ENCODE results near the gene DNAH14. TPM values are rescaled to one million over a fixed set of nuclear protein-coding genes. Genes with fewer than 3 reads are reported as not detected.
"Not testable (repeated sequence)": the region's sequence is repeated elsewhere in the genome, so short reads cannot be mapped to it uniquely, and the experiment has no call there.

The DNAH14 gene
- total RNA-seq, 6 donors from 2014 or later = 2.1 to 26.5 (median 12.9) TPM

DNA sequence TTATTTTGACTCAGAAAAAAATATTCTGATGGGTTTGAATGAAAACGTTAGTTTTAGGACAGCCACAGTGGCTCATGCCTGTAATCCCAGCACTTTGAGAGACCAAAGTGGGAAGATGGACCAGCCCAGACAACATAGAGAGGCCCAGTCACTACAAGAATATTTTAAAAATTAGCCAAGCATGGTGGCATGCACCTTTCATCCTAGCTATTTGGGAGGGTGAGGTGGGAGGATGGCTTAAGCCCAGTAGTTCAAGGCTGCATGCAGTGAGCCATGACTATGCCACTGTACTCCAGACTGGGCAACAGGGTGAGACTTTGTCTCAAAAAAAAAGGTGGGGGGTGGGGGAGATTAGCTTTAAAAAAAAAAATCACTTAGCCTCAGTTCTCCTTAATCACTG is 370.9 kb downstream of the DNAH14 start:
- no peak for ATAC-seq (ENCODE audit: low FRiP score in 2 of 2)
- H3K4me3 ChIP-seq = no peak overlapping the region
- peaks cover 0 to 4% (median 0%) of the 10 kb centered on the region in 4 donors for H3K9me3 ChIP-seq
- no peak overlapping the region for H3K27ac ChIP-seq
- TF ChIP-seq POLR2AphosphoS5 (IDR thresholded peaks at IDR 0.05) (no peak), CTCF (IDR thresholded peaks at IDR 0.05) (no peak), POLR2A (IDR thresholded peaks at IDR 0.05) (no peak), EP300 (IDR thresholded peaks at IDR 0.05) (no peak)
- no peaks in the 10 kb centered on the region for H3K36me3 ChIP-seq
- 65 to 81% methylated on average over 1 of the region's 1 CpG for WGBS, 2 donors
- no peaks in the 10 kb centered on the region for H3K4me1 ChIP-seq
- no peak for DNase-seq
- H3K27me3 ChIP-seq = no peaks in the 10 kb centered on the region

DNA sequence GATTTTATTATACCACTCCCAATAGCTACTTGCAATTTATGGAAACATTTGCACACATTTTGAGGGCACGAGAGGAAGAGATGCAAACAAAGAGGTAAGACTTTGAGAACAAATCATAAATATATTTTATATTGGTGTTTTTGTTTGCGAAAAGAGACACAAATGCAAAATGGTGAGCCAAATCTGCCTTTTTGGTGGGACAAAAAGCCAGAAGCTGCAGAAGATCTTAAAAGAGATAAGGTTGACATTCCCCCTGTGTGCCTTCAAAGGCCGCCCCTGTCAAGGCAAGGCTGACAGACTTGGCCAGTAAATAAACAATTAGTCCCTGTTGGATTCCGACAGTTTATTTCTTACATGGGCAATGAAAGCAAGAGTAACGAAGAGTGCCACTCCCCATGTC is 375.5 kb downstream of the DNAH14 start:
- DNase-seq (no peak), ATAC-seq (ENCODE audit: low FRiP score in 2 of 2) (no peak)
- H3K27ac ChIP-seq = no peak overlapping the region
- H3K27me3 ChIP-seq = no peaks in the 10 kb centered on the region
- no peaks in the 10 kb centered on the region for H3K9me3 ChIP-seq
- WGBS, 2 donors = 77 to 78% methylated on average over 5 of the region's 5 CpGs
- no peaks in the 10 kb centered on the region for H3K36me3 ChIP-seq
- TF ChIP-seq POLR2AphosphoS5 (IDR thresholded peaks at IDR 0.05) (no peak), POLR2A (IDR thresholded peaks at IDR 0.05) (no peak), CTCF (IDR thresholded peaks at IDR 0.05) (no peak), EP300 (IDR thresholded peaks at IDR 0.05) (no peak)
- no peak overlapping the region for H3K4me3 ChIP-seq
- peaks cover 0 to 9% (median 0%) of the 10 kb centered on the region in 4 donors for H3K4me1 ChIP-seq

GRCh38 chr1:225310544-225310943 is 381.1 kb downstream of the DNAH14 start:
- not testable (repeated sequence) for H3K9me3 ChIP-seq; DNase-seq; ATAC-seq (ENCODE audit: low FRiP score in 2 of 2); H3K27me3 ChIP-seq; H3K36me3 ChIP-seq; H3K4me3 ChIP-seq; H3K4me1 ChIP-seq; H3K27ac ChIP-seq
- 94 to 96% methylated on average over 3 of the region's 3 CpGs for WGBS, 2 donors

DNA sequence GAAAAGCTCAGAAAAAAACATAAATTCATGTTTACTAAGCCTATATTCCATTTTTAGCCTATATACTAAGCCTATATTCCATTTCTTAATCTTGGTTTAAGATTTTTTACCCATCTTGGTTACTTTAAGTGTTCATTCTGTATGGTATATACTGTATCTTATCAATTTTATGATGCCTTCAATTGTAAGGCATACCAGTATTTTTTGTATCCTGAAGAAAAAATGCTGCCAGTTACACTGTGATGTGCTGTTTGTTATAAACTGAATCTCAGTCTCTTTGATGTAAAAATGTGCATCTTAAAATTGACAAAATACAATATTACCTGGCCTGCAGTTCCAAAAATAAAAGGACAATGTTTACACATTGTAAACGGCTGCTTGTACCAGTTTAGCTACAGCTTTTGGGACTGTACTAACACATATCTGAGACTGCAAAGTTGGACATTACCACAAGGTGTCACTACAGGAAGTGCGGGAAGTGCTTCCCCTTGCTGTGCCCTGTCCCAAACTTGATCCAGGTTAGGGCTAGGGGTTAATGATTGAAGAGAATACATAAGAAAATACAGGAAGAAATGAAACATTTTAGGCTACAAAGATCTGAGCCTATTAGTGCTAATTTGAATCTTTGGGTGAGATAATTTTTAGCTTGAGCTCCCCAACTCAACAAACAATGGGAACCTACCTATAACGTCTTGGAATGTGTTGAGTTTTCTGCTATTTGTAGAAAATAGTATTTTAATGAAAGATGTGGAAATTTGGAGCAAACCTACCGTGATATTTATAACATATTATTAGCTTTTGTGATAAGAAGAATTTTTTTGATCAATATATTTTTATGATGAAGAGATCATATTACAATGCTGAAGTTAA is 389.5 kb downstream of the DNAH14 start:
- H3K27ac ChIP-seq = no peak overlapping the region
- DNase-seq (peak in 1 of 2 donors; percentile 27), ATAC-seq (ENCODE audit: low FRiP score in 2 of 2) (peak; percentile 79 to 87)
- 31 to 33% methylated on average over 4 of the region's 4 CpGs for WGBS, 2 donors
- H3K36me3 ChIP-seq = no peaks in the 10 kb centered on the region
- peaks cover 0 to 3% (median 0%) of the 10 kb centered on the region in 4 donors for H3K4me1 ChIP-seq
- peak in 5 of 6 experiments; percentile 44 to 55 (median 48) for TF ChIP-seq CTCF (IDR thresholded peaks at IDR 0.05)
- no peak for TF ChIP-seq EP300 (IDR thresholded peaks at IDR 0.05)
- H3K27me3 ChIP-seq = no peaks in the 10 kb centered on the region
- H3K4me3 ChIP-seq = no peak overlapping the region
- H3K9me3 ChIP-seq = no peaks in the 10 kb centered on the region

GRCh38 chr1:225319871-225320270 is 390.4 kb downstream of the DNAH14 start:
- no peak overlapping the region for H3K27ac ChIP-seq
- no peaks in the 10 kb centered on the region for H3K27me3 ChIP-seq
- H3K9me3 ChIP-seq = no peaks in the 10 kb centered on the region
- H3K4me3 ChIP-seq = no peak overlapping the region
- ATAC-seq (ENCODE audit: low FRiP score in 2 of 2) = peak in 1 of 2 donors; percentile 44
- no peak for DNase-seq
- no peaks in the 10 kb centered on the region for H3K36me3 ChIP-seq
- peaks cover 0 to 3% (median 0%) of the 10 kb centered on the region in 4 donors for H3K4me1 ChIP-seq
- no peak for TF ChIP-seq EP300 (IDR thresholded peaks at IDR 0.05)
- TF ChIP-seq POLR2A (IDR thresholded peaks at IDR 0.05) = no peak

GRCh38 chr1:225321784-225322183 is 392.3 kb downstream of the DNAH14 start:
- 93 to 98% methylated on average over 4 of the region's 4 CpGs for WGBS, 2 donors
- peaks cover 0 to 3% (median 0%) of the 10 kb centered on the region in 4 donors for H3K4me1 ChIP-seq
- TF ChIP-seq POLR2A (IDR thresholded peaks at IDR 0.05) = no peak
- no peak for TF ChIP-seq CTCF (IDR thresholded peaks at IDR 0.05)
- no peak for TF ChIP-seq EP300 (IDR thresholded peaks at IDR 0.05)
- no peak for TF ChIP-seq POLR2AphosphoS5 (IDR thresholded peaks at IDR 0.05)
- no peak overlapping the region for H3K27ac ChIP-seq
- H3K27me3 ChIP-seq = no peaks in the 10 kb centered on the region
- no peaks in the 10 kb centered on the region for H3K9me3 ChIP-seq
- no peak for ATAC-seq (ENCODE audit: low FRiP score in 2 of 2)
- H3K4me3 ChIP-seq = no peak overlapping the region
- H3K36me3 ChIP-seq = no peaks in the 10 kb centered on the region
- no peak for DNase-seq
